Transverse colon (tissue), 4 donors: ENCODE measurements around the gene TLR4.

Source experiments
- CTCF ChIP-seq, 5 experiments: fragments of 200-600 bp in 3 of 5; fragments of 450-650 bp in 2 of 5; sonication (generic) in 3 of 5; IDR thresholded peaks; 1 replicate in 2 of 5; 2 replicates in 3 of 5; pipeline ENCODE4 v1.5.1; 2016 to 2017; ENCODE audit warnings: antibody characterized with exemption in 5 of 5, inconsistent platforms in 3 of 5, mild to moderate bottlenecking in 2 of 5, moderate library complexity in 1 of 5
- POLR2A ChIP-seq: fragments of 450-650 bp; IDR thresholded peaks from one replicate; pipeline ENCODE4 v1.6.1; 2016; ENCODE audit warnings: antibody characterized with exemption, mild to moderate bottlenecking, moderate library complexity
- POLR2AphosphoS5 ChIP-seq, 3 donors: sonication (generic); formaldehyde crosslinking; IDR thresholded peaks; one replicate each; pipeline ENCODE4 v1.6.1; 2016; ENCODE audit warnings: antibody characterized with exemption in 3 of 3

GRCh38 chr9:117745598-117745997, 41.4 kb downstream of the TLR4 start:
- TF ChIP-seq POLR2A (no peak), POLR2AphosphoS5 (IDR thresholded peaks at IDR 0.05) (no peak), CTCF (IDR thresholded peaks at IDR 0.05) (no peak)
